T-helper 1 cell treated with Interleukin-12 subunit alpha and Interleukin-12 subunit beta and Interleukin-4 antibody, amounts not matched to agents 30 μg/mL and 1 μg/mL, for 36 hours (primary cell): ENCODE measurements around the gene TLX3.

Experiments used
- H3K27ac Mint-ChIP-seq: one replicate; pipeline ENCODE4 v1.8.0; 2021; ENCODE audit warnings: mild to moderate bottlenecking, mixed read lengths
- H3K27me3 Mint-ChIP-seq: one replicate; pipeline ENCODE4 v1.8.0; 2021; ENCODE audit warnings: low read depth, mixed read lengths
- H3K36me3 Mint-ChIP-seq: one replicate; pipeline ENCODE4 v1.8.0; 2021; ENCODE audit warnings: low read depth, mixed read lengths
- H3K4me1 Mint-ChIP-seq: one replicate; pipeline ENCODE4 v1.8.0; 2021; ENCODE audit warnings: low read depth, mixed read lengths
- H3K4me3 Mint-ChIP-seq: one replicate; pipeline ENCODE4 v1.8.0; 2021; ENCODE audit warnings: mild to moderate bottlenecking, moderate library complexity, mixed read lengths
- H3K9me3 Mint-ChIP-seq: one replicate; pipeline ENCODE4 v1.8.0; 2021; ENCODE audit warnings: mixed read lengths

Gene TLX3

GRCh38 chr5:171311322-171312077 lies 2.5 kb downstream of the TLX3 start:
- no peak overlapping the region for H3K4me3 Mint-ChIP-seq
- H3K27ac Mint-ChIP-seq = no peak overlapping the region
- H3K4me1 Mint-ChIP-seq = peaks cover 9% of the 10 kb centered on the region
- H3K36me3 Mint-ChIP-seq = peaks cover 3% of the 10 kb centered on the region
- H3K9me3 Mint-ChIP-seq = no peaks in the 10 kb centered on the region
- peaks cover 75% of the 10 kb centered on the region for H3K27me3 Mint-ChIP-seq

GRCh38 chr5:171312129-171312974 lies 3.3 kb downstream of the TLX3 start:
- peaks cover 9% of the 10 kb centered on the region for H3K4me1 Mint-ChIP-seq
- H3K27me3 Mint-ChIP-seq = peaks cover 75% of the 10 kb centered on the region
- H3K27ac Mint-ChIP-seq = peak overlapping the region; percentile 82
- peaks cover 3% of the 10 kb centered on the region for H3K36me3 Mint-ChIP-seq
- H3K4me3 Mint-ChIP-seq = peak overlapping the region; percentile 68
- H3K9me3 Mint-ChIP-seq = no peaks in the 10 kb centered on the region

- peaks cover 9% of the 10 kb centered on the region for H3K4me1 Mint-ChIP-seq
- peaks cover 3% of the 10 kb centered on the region for H3K36me3 Mint-ChIP-seq
- no peaks in the 10 kb centered on the region for H3K9me3 Mint-ChIP-seq
- peak overlapping the region; percentile 50 for H3K27ac Mint-ChIP-seq
- H3K4me3 Mint-ChIP-seq = no peak overlapping the region
- H3K27me3 Mint-ChIP-seq = peaks cover 78% of the 10 kb centered on the region
Observed at GRCh38 chr5:171313481-171314206, 4.6 kb downstream of the TLX3 start.

GRCh38 chr5:171314728-171315385 lies 5.8 kb downstream of the TLX3 start:
- Mint-ChIP-seq H3K27me3 (peaks cover 86% of the 10 kb centered on the region), H3K4me1 (peaks cover 7% of the 10 kb centered on the region), H3K27ac (no peak overlapping the region), H3K4me3 (no peak overlapping the region), H3K9me3 (no peaks in the 10 kb centered on the region), H3K36me3 (peaks cover 3% of the 10 kb centered on the region)

- Mint-ChIP-seq H3K27ac (no peak overlapping the region), H3K4me1 (peaks cover 7% of the 10 kb centered on the region), H3K27me3 (peaks cover 87% of the 10 kb centered on the region), H3K4me3 (no peak overlapping the region), H3K9me3 (no peaks in the 10 kb centered on the region), H3K36me3 (peaks cover 3% of the 10 kb centered on the region)
Observed at GRCh38 chr5:171315386-171315891, 6.4 kb downstream of the TLX3 start.

GRCh38 chr5:171315925-171316257 lies 6.8 kb downstream of the TLX3 start:
- no peak overlapping the region for H3K27ac Mint-ChIP-seq
- peaks cover 4% of the 10 kb centered on the region for H3K4me1 Mint-ChIP-seq
- no peaks in the 10 kb centered on the region for H3K9me3 Mint-ChIP-seq
- no peak overlapping the region for H3K4me3 Mint-ChIP-seq
- peaks cover 3% of the 10 kb centered on the region for H3K36me3 Mint-ChIP-seq
- peaks cover 83% of the 10 kb centered on the region for H3K27me3 Mint-ChIP-seq

- Mint-ChIP-seq H3K27ac (no peak overlapping the region), H3K27me3 (peaks cover 86% of the 10 kb centered on the region), H3K4me3 (no peak overlapping the region), H3K9me3 (no peaks in the 10 kb centered on the region), H3K36me3 (peaks cover 3% of the 10 kb centered on the region), H3K4me1 (peaks cover 4% of the 10 kb centered on the region)
Observed at GRCh38 chr5:171316258-171317121, 7.4 kb downstream of the TLX3 start.

GRCh38 chr5:171317230-171317629 lies 8.2 kb downstream of the TLX3 start:
- H3K36me3 Mint-ChIP-seq = peaks cover 3% of the 10 kb centered on the region
- H3K4me3 Mint-ChIP-seq = no peak overlapping the region
- H3K9me3 Mint-ChIP-seq = no peaks in the 10 kb centered on the region
- peaks cover 93% of the 10 kb centered on the region for H3K27me3 Mint-ChIP-seq
- no peak overlapping the region for H3K27ac Mint-ChIP-seq
- peaks cover 4% of the 10 kb centered on the region for H3K4me1 Mint-ChIP-seq

GRCh38 chr5:171318026-171318425 lies 9.0 kb downstream of the TLX3 start:
- Mint-ChIP-seq H3K36me3 (peaks cover 1% of the 10 kb centered on the region), H3K27ac (no peak overlapping the region), H3K4me3 (no peak overlapping the region), H3K9me3 (no peaks in the 10 kb centered on the region), H3K27me3 (peaks cover 92% of the 10 kb centered on the region), H3K4me1 (peaks cover 1% of the 10 kb centered on the region)

- Mint-ChIP-seq H3K9me3 (no peaks in the 10 kb centered on the region), H3K27me3 (peaks cover 74% of the 10 kb centered on the region), H3K4me3 (no peak overlapping the region), H3K36me3 (no peaks in the 10 kb centered on the region), H3K27ac (no peak overlapping the region), H3K4me1 (no peaks in the 10 kb centered on the region)
Observed at GRCh38 chr5:171321447-171321846, 12.4 kb downstream of the TLX3 start.

GRCh38 chr5:171322527-171322926 lies 13.5 kb downstream of the TLX3 start:
- Mint-ChIP-seq H3K27ac (no peak overlapping the region), H3K27me3 (peaks cover 65% of the 10 kb centered on the region), H3K36me3 (no peaks in the 10 kb centered on the region), H3K4me1 (no peaks in the 10 kb centered on the region), H3K9me3 (no peaks in the 10 kb centered on the region), H3K4me3 (no peak overlapping the region)

GRCh38 chr5:171323007-171323406 lies 14.0 kb downstream of the TLX3 start:
- H3K27me3 Mint-ChIP-seq = peaks cover 61% of the 10 kb centered on the region
- no peaks in the 10 kb centered on the region for H3K9me3 Mint-ChIP-seq
- no peak overlapping the region for H3K27ac Mint-ChIP-seq
- no peak overlapping the region for H3K4me3 Mint-ChIP-seq
- no peaks in the 10 kb centered on the region for H3K36me3 Mint-ChIP-seq
- H3K4me1 Mint-ChIP-seq = no peaks in the 10 kb centered on the region

- peaks cover 51% of the 10 kb centered on the region for H3K27me3 Mint-ChIP-seq
- no peak overlapping the region for H3K27ac Mint-ChIP-seq
- H3K4me3 Mint-ChIP-seq = no peak overlapping the region
- H3K9me3 Mint-ChIP-seq = no peaks in the 10 kb centered on the region
- no peaks in the 10 kb centered on the region for H3K36me3 Mint-ChIP-seq
- no peaks in the 10 kb centered on the region for H3K4me1 Mint-ChIP-seq
Observed at GRCh38 chr5:171323806-171324632, 15.0 kb downstream of the TLX3 start.
